K562 (cell line): ENCODE data around the gene PLCG2. TPM values are rescaled to one million over a fixed set of nuclear protein-coding genes. Genes with fewer than 3 reads are reported as not detected.

Source experiments
- ATAC-seq: fragments of 200-7000 bp; cut with Tn5 transposase; 3 replicates; pipeline ENCODE4 v1.9.1; 2020; ENCODE audit warnings: moderate library complexity
- BruUV-seq: library from RNA; stranded (reverse); fragments of 400-500 nt; replicated peaks from 2 replicates; lab custom pipeline; 2021; lab: Mats Ljungman, UMichigan
- CTCF ChIA-PET: fragments of 300-600 bp; formaldehyde crosslinking; extraction: SDS; loops from one replicate; lab custom pipeline; 2021; ENCODE audit warnings: low intra/inter-chr PET ratio; lab: Yijun Ruan, JAX
- POLR2A ChIA-PET: fragments of 300-600, 350-650 bp; sonication (Branson Sonifier 250); formaldehyde crosslinking; extraction: SDS; loops from one replicate; lab custom pipeline; 2021; ENCODE audit warnings: antibody characterized with exemption, inconsistent platforms; lab: Yijun Ruan, JAX
- DNase-seq, 4 experiments: peaks; one replicate each; pipeline versions ENCODE4 v3.0.0 to v3.0.0-alpha.2; 2011 to 2018; ENCODE audit warnings: low spot score in 3 of 4, mixed read lengths in 3 of 4; ENCODE audit errors: extremely low read depth in 1 of 4
- FAIRE-seq: peaks from 2 replicates; lab custom pipeline; 2011; peaks lifted over from hg19 to GRCh38; lab: Jason Lieb, UNC
- H2AFZ ChIP-seq: 2 replicates; pipeline ENCODE4 v1.6.0; 2011; ENCODE audit warnings: low read depth, low read length, control low read depth, inconsistent platforms
- H3K27ac ChIP-seq: fragments of 200-600 bp; 3 replicates; pipeline ENCODE4 v1.8.0; 2011; ENCODE audit warnings: low read depth, mild to moderate bottlenecking, control low read depth, inconsistent platforms, low read length, moderate library complexity, mixed read lengths; ENCODE audit errors: extremely low read depth
- H3K27me3 ChIP-seq, 2 experiments: fragments of 300-600 bp in 1 of 2; 2 replicates in 1 of 2; 3 replicates in 1 of 2; pipeline versions ENCODE4 v1.6.0 to v1.8.0; 2011; ENCODE audit warnings: inconsistent platforms in 2 of 2, low read length in 2 of 2, mild to moderate bottlenecking in 1 of 2, mixed read lengths in 1 of 2, moderate library complexity in 1 of 2; ENCODE audit not compliant: control insufficient read depth in 2 of 2, insufficient read depth in 2 of 2
- H3K36me3 ChIP-seq: fragments of 300-600 bp; 3 replicates; pipeline ENCODE4 v1.8.0; 2011; ENCODE audit warnings: mild to moderate bottlenecking, low read length, inconsistent platforms; ENCODE audit not compliant: control insufficient read depth, insufficient read depth
- H3K4me1 ChIP-seq, 2 experiments: fragments of 200-600 bp in 1 of 2; replicated peaks in 1 of 2; 2 replicates in 1 of 2; 3 replicates in 1 of 2; pipeline versions ENCODE4 v1.5.1 to v1.8.0; 2011; ENCODE audit warnings: inconsistent platforms in 2 of 2, low read length in 2 of 2, mild to moderate bottlenecking in 1 of 2, mixed read lengths in 1 of 2, moderate library complexity in 1 of 2; ENCODE audit not compliant: control insufficient read depth in 2 of 2, insufficient read depth in 2 of 2
- H3K4me2 ChIP-seq: 2 replicates; pipeline ENCODE4 v1.6.1; 2011; ENCODE audit warnings: low read length, control low read depth, inconsistent platforms, mixed read lengths; ENCODE audit not compliant: insufficient read depth
- H3K4me3 ChIP-seq: fragments of 200-600 bp; sonication (generic), shearing (Covaris generic); 2 replicates; pipeline ENCODE4 v1.5.1; 2016; ENCODE audit warnings: control low read depth, inconsistent platforms
- H3K79me2 ChIP-seq: fragments of 200-600 bp; 3 replicates; pipeline ENCODE4 v1.8.0; 2011; ENCODE audit warnings: low read length, inconsistent platforms; ENCODE audit not compliant: control insufficient read depth, insufficient read depth
- H3K9ac ChIP-seq, 2 experiments: 2 replicates each; pipeline versions ENCODE4 v1.6.0 to v1.6.1; 2011; ENCODE audit warnings: low read depth in 2 of 2, low read length in 2 of 2, control low read depth in 1 of 2, inconsistent platforms in 1 of 2, mild to moderate bottlenecking in 1 of 2, mixed read lengths in 1 of 2; ENCODE audit not compliant: insufficient read depth in 1 of 2
- H3K9me1 ChIP-seq: one replicate; pipeline ENCODE4 v1.6.0; 2011; ENCODE audit warnings: inconsistent platforms, mild to moderate bottlenecking, low read length, moderate library complexity; ENCODE audit not compliant: control insufficient read depth, insufficient read depth
- H3K9me3 ChIP-seq: replicated peaks from 2 replicates; pipeline ENCODE4 v1.5.1; 2011; ENCODE audit warnings: low read depth, low read length, inconsistent platforms; ENCODE audit not compliant: control insufficient read depth, insufficient read depth
- H4K20me1 ChIP-seq: replicated peaks from 2 replicates; pipeline ENCODE4 v1.6.1; 2011; ENCODE audit warnings: low read length, inconsistent platforms, mixed read lengths; ENCODE audit not compliant: control insufficient read depth, insufficient read depth
- CBX5 ChIP-seq: IDR thresholded peaks from 2 replicates; pipeline ENCODE4 v1.6.1; 2014; ENCODE audit warnings: low read depth, borderline replicate concordance
- CEBPB ChIP-seq: fragments of 450-650 bp; IDR thresholded peaks from 2 replicates; pipeline ENCODE4 v1.6.1; 2016; ENCODE audit warnings: missing genetic modification characterization, missing compliant biosample characterization
- ZNF324 ChIP-seq: fragments of 250-450 bp; sonication (Bioruptor Pico); IDR thresholded peaks from 2 replicates; pipeline ENCODE4 v1.4.0; 2020; ENCODE audit warnings: mild to moderate bottlenecking
- ZNF707 ChIP-seq: fragments of 250-450 bp; sonication (Bioruptor Pico); conservative IDR thresholded peaks from 2 replicates; pipeline ENCODE4 v1.8.0; 2022; ENCODE audit warnings: inconsistent platforms, mild to moderate bottlenecking, moderate library complexity
- WGBS: fragments of 100-300 bp; shearing (Covaris generic); methylation state at CpG from one replicate; pipeline ENCODE4 v1.1.6; 2016; ENCODE audit warnings: low coverage, mixed read lengths; ENCODE audit not compliant: insufficient coverage; ENCODE audit errors: missing lambda C conversion rate; 5-methylcytosine and 5-hydroxymethylcytosine counted together
- in situ Hi-C: fragments of 300-500 bp; cut with MboI; formaldehyde crosslinking; loops from 4 replicates; pipeline ENCODE4 v1.15.0; 2018; ENCODE audit warnings: inconsistent platforms, mixed read lengths
- intact Hi-C: fragments of 100-400 bp; cut with micrococcal nuclease; formaldehyde crosslinking; loops from 2 replicates; pipeline ENCODE4 v1.14.2; 2022
- polyA plus RNA-seq, 8 experiments: library from polyadenylated mRNA; depleted of rRNA in 4 of 8; stranded (reverse) in 5 of 8; unstranded in 3 of 8; fragments of >200 nt; fragmentation: Nextera tagmentation in 2 of 8; fragmentation: Illumina TruSeq in 1 of 8; extraction: Ambion mirVana in 2 of 8; extraction: Trizol in 1 of 8; gene quantifications; 2 replicates each; pipeline versions ENCODE4 v1.2.1 to v1.2.3, GENCODE V29; 2011 to 2014; ENCODE audit warnings: inconsistent platforms in 1 of 8, missing spikeins in 1 of 8
- total RNA-seq, 7 experiments: library from RNA; depleted of rRNA in 6 of 7; stranded (reverse); fragments of >200 nt in 6 of 7; fragmentation: Illumina TruSeq in 2 of 7; extraction: Trizol in 2 of 7; gene quantifications; 2 replicates each; pipeline versions ENCODE4 v1.2.1 to v1.2.3, GENCODE V29; 2011 to 2021; ENCODE audit warnings: low replicate concordance in 1 of 7

The PLCG2 gene
- total and polyA plus RNA-seq, 9 of the 15 experiments (the other 6 are each of a cell fraction or from before 2014, with no cell fraction given) = 0.94 to 7.1 (median 3.1) TPM

DNA sequence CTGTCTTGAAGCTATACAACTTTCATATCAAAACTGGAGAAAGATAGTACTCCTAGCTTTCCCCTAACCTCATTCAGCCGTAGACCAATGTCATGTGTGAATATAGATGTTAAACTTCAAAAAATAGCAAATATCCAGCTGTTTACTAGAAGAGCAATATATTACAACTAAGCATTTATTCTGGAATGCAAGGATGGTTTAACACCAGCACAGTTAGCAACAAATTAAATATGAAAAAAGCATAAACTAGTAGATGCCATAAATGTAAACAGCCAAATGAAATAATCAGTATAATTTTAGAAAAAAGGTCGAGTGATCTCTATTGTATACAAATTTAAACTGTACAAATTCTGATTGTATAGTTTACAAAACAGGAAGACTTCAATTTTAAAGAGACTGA is 172.5 kb downstream of the PLCG2 start:
- ATAC-seq (no peak), FAIRE-seq (no peak), DNase-seq (no peak)
- H3K4me2 ChIP-seq = no peak overlapping the region
- H3K9ac ChIP-seq = no peak overlapping the region
- H4K20me1 ChIP-seq = no peaks in the 10 kb centered on the region
- H3K27me3 ChIP-seq = peaks cover 3 to 8% of the 10 kb centered on the region in 2 experiments; a peak in 2 of 5 replicates
- H3K9me1 ChIP-seq = no peaks in the 10 kb centered on the region
- in situ Hi-C loops (no loop called here), intact Hi-C loops (no loop called here)
- no peak overlapping the region for H3K27ac ChIP-seq
- TF ChIP-seq ZNF707 (CRISPR knock-in tag) = no peak
- peak; percentile 94 for TF ChIP-seq ZNF324 (CRISPR knock-in tag)
- no peaks in the 10 kb centered on the region for H3K36me3 ChIP-seq
- POLR2A ChIA-PET = no interaction called here
- H3K4me1 ChIP-seq = no peaks in the 10 kb centered on the region
- no TSS peak for BruUV-seq
- no peaks in the 10 kb centered on the region for H3K9me3 ChIP-seq
- no peaks in the 10 kb centered on the region for H3K79me2 ChIP-seq
- no peak overlapping the region for H2AFZ ChIP-seq
- WGBS = 2% methylated on average over 2 of the region's 2 CpGs
- CTCF ChIA-PET = no interaction called here
- no peak overlapping the region for H3K4me3 ChIP-seq

GRCh38 chr16:81956213-81956948 is 177.3 kb downstream of the PLCG2 start:
- intact Hi-C loops (no loop called here), in situ Hi-C loops (no loop called here)
- Histone ChIP-seq H3K4me1 (no peaks in the 10 kb centered on the region), H3K79me2 (no peaks in the 10 kb centered on the region), H4K20me1 (no peaks in the 10 kb centered on the region), H3K9me3 (no peaks in the 10 kb centered on the region), H3K4me3 (no peak overlapping the region), H3K4me2 (no peak overlapping the region), H3K9ac (no peak overlapping the region), H3K27me3 (no peaks in the 10 kb centered on the region), H3K9me1 (no peaks in the 10 kb centered on the region), H3K36me3 (no peaks in the 10 kb centered on the region), H2AFZ (no peak overlapping the region), H3K27ac (no peak overlapping the region)
- peak; percentile 62; the same call in 1 of the 2 replicates for TF ChIP-seq CEBPB
- no peak for TF ChIP-seq CBX5
- no peak for FAIRE-seq
- POLR2A ChIA-PET = interaction anchor here (0.7 kb wide), 1 partner anchor 840 kb away, joined by 5 read pairs; no protein-coding TSS in a partner anchor
- BruUV-seq = no TSS peak
- no peak for ATAC-seq
- no peak for DNase-seq
- CTCF ChIA-PET = no interaction called here
- 3% methylated on average over 9 of the region's 9 CpGs for WGBS
